ENCODE results near the gene NIPA2. TPM values are rescaled to one million over a fixed set of nuclear protein-coding genes. Genes with fewer than 3 reads are reported as not detected.

The NIPA2 gene
- total RNA-seq, 1 donor from 2014 or later, result 13.5 TPM

- Histone ChIP-seq H3K27ac (no peak overlapping the region), H3K27me3 (no peaks in the 10 kb centered on the region), H3K4me1 (no peaks in the 10 kb centered on the region), H3K36me3 (peaks cover 27 to 42% of the 10 kb centered on the region in 2 donors), H3K9me3 (no peaks in the 10 kb centered on the region), H3K4me3 (no peak overlapping the region)
- intact Hi-C loops (cut with DNase I), result no loop called here
- TF ChIP-seq CTCF (IDR thresholded peaks at IDR 0.05), result no peak
- DNase-seq (ENCODE audit: low spot score in 2 of 2), result no peak
Measured at GRCh38 chr15:22819651-22820050, 18.8 kb upstream of the NIPA2 start.

GRCh38 chr15:22823495-22824128 lies 14.9 kb upstream of the NIPA2 start:
- Histone ChIP-seq H3K9me3 (no peaks in the 10 kb centered on the region), H3K27ac (no peak overlapping the region), H3K4me3 (no peak overlapping the region), H3K4me1 (no peaks in the 10 kb centered on the region), H3K27me3 (no peaks in the 10 kb centered on the region), H3K36me3 (peaks cover 31 to 56% of the 10 kb centered on the region in 2 donors)
- no peak for TF ChIP-seq CTCF (IDR thresholded peaks at IDR 0.05)
- intact Hi-C loops (cut with DNase I), result no loop called here
- DNase-seq (ENCODE audit: low spot score in 2 of 2), result peak in 1 of 2 donors; percentile 54

GRCh38 chr15:22827125-22827524 lies 11.3 kb upstream of the NIPA2 start:
- peak in 1 of 2 donors; percentile 39 for DNase-seq (ENCODE audit: low spot score in 2 of 2)
- H3K4me1 ChIP-seq, result no peaks in the 10 kb centered on the region
- H3K36me3 ChIP-seq, result peaks cover 22 to 38% of the 10 kb centered on the region in 2 donors
- no peaks in the 10 kb centered on the region for H3K27me3 ChIP-seq
- H3K9me3 ChIP-seq, result no peaks in the 10 kb centered on the region
- intact Hi-C loops (cut with DNase I), result no loop called here
- no peak overlapping the region for H3K4me3 ChIP-seq
- no peak overlapping the region for H3K27ac ChIP-seq
- TF ChIP-seq CTCF (IDR thresholded peaks at IDR 0.05), result no peak

GRCh38 chr15:22831473-22831872 lies 7.0 kb upstream of the NIPA2 start:
- intact Hi-C loops (cut with DNase I), result loop anchor here (10.0 kb wide), 1 partner anchor 133 kb away; no protein-coding TSS in a partner anchor
- H3K36me3 ChIP-seq, result peaks cover 4 to 11% of the 10 kb centered on the region in 2 donors
- no peaks in the 10 kb centered on the region for H3K4me1 ChIP-seq
- no peak overlapping the region for H3K4me3 ChIP-seq
- no peak for TF ChIP-seq CTCF (IDR thresholded peaks at IDR 0.05)
- H3K27me3 ChIP-seq, result no peaks in the 10 kb centered on the region
- DNase-seq (ENCODE audit: low spot score in 2 of 2), result peak in 1 of 2 donors; percentile 13
- no peak overlapping the region for H3K27ac ChIP-seq
- H3K9me3 ChIP-seq, result no peaks in the 10 kb centered on the region

- TF ChIP-seq CTCF (IDR thresholded peaks at IDR 0.05), result no peak
- H3K27ac ChIP-seq, result peak overlapping the region; percentile 92 to 93
- H3K27me3 ChIP-seq, result no peaks in the 10 kb centered on the region
- H3K4me1 ChIP-seq, result peaks cover 8 to 10% of the 10 kb centered on the region in 2 donors
- intact Hi-C loops (cut with DNase I), result loop anchor here (2.0 to 10.0 kb wide), 2 partner anchors 126 to 200 kb away; partner anchors contain the start of gene TUBGCP5
- H3K4me3 ChIP-seq, result peak overlapping the region; percentile 78 to 79
- no peaks in the 10 kb centered on the region for H3K36me3 ChIP-seq
- H3K9me3 ChIP-seq, result no peaks in the 10 kb centered on the region
- no peak for DNase-seq (ENCODE audit: low spot score in 2 of 2)
Measured at GRCh38 chr15:22839046-22839695, 705 bp downstream of the NIPA2 start.

All from ascending aorta (tissue), 2 donors.